Right lobe of liver (tissue), 4 donors: Measurements from ENCODE around the gene KCTD2.

Experiments
- POLR2A ChIP-seq: fragments of 450-650 bp; IDR thresholded peaks from one replicate; pipeline ENCODE4 v1.6.1; 2017; ENCODE audit warnings: antibody characterized with exemption, mild to moderate bottlenecking
- TF ChIP-seq, protein P1 (sequence below), 4 donors: fragments of 200-600 bp in 3 of 4; fragments of 450-650 bp in 1 of 4; IDR thresholded peaks; one replicate each; pipeline versions ENCODE4 v1.5.1 to v1.8.0; 2016 to 2022; ENCODE audit warnings: antibody characterized with exemption in 4 of 4, mild to moderate bottlenecking in 2 of 4
- donor health status: DM: no; HTN: no; CAD: no.
- donor health status: DM: no; HTN: no; CAD: no.
- donor health status: DM: no; HTN: yes; CAD: no.

DNA sequence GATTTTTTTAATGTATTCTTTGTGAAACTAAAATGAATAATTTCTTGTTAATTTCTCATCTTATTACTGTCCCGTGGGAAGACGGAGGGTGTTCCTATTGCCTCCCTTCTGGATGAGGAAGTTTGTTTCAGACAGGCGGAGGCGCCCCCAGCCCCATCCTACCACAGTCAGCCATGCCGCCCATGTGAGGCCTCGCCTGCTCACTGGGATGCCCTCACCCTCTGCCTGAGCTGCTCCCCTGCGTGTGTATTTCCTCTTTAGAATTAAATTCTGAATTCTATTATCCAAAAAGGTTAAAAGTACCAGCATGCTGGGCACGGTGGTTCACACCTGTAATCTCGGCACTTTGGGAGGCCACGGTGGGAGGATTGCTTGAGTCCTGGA, 14.0 kb downstream of the KCTD2 start:
- TF ChIP-seq, protein P1, sequence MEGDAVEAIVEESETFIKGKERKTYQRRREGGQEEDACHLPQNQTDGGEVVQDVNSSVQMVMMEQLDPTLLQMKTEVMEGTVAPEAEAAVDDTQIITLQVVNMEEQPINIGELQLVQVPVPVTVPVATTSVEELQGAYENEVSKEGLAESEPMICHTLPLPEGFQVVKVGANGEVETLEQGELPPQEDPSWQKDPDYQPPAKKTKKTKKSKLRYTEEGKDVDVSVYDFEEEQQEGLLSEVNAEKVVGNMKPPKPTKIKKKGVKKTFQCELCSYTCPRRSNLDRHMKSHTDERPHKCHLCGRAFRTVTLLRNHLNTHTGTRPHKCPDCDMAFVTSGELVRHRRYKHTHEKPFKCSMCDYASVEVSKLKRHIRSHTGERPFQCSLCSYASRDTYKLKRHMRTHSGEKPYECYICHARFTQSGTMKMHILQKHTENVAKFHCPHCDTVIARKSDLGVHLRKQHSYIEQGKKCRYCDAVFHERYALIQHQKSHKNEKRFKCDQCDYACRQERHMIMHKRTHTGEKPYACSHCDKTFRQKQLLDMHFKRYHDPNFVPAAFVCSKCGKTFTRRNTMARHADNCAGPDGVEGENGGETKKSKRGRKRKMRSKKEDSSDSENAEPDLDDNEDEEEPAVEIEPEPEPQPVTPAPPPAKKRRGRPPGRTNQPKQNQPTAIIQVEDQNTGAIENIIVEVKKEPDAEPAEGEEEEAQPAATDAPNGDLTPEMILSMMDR (IDR thresholded peaks at IDR 0.05), result no peak
- no peak for TF ChIP-seq POLR2A
